HG03354 (cell line): ENCODE results near the gene FOXJ1.

Experiments
- ATAC-seq: cut with Tn5 transposase; IDR thresholded peaks from one replicate; pipeline ENCODE4 v1.9.1; 2021; ENCODE audit warnings: mild to moderate bottlenecking; ENCODE audit not compliant: unreplicated experiment, poor library complexity, severe bottlenecking

FOXJ1 gene

DNA sequence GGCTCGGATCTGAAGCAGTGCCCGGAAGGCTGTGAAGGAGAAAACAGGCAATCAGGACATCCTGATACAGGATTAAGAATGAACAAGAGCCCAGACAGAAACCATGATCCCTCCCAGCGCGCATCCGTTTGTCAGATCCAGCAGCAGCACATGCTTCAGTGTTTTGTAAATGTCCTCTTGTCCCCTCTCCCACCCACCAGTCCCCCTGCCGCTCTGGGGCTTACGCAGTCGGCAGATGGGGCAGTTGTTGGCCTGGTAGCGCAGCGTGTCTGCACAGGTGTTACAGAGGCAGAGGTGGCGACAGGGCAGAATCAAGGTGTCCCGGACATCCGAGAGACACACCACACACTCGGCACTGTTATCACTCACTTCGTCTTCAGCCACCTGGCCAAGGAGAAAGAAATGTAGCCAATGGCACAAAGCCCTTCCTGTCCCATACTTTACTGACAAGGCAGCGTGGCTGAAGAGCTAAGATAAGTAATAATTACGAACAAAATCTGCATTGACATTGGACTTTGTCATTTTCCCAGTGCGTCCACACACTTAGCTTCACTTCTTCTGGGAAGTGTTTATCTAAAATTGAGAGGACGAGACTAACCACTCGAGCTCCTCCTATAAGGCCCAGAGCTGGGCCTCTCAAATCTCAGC, 20.7 kb upstream of the FOXJ1 start:
- ATAC-seq = no peak

DNA sequence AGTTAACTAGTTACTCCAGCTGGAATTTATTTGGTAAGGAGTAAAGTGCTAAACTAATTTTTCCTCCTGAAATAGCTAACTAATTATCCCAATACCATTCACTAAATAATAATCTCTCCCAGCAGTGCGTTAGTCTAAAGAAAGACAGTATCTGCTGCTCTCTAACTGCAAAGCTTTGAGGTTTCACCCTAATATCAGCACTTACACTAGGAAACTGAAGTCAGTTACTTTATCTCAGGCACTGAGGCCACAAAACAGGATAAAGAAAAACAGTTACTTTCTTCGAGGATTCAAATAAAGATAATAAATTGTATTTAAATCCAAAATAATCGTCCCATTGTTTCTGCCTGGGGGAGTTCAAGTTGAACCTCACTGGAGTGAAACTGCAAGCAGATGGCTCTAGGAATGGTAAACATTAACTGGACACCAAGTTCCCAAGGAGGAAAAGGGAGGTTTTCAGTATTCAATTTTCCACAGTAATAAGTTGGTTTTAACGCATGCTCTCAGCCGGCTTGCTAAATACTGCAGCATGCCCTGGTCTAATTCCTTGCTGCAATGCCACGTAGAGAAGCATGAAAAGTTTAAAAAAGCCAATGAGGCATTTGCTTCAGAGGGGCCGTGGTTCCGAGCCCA, 20.0 kb upstream of the FOXJ1 start:
- ATAC-seq = no peak

DNA sequence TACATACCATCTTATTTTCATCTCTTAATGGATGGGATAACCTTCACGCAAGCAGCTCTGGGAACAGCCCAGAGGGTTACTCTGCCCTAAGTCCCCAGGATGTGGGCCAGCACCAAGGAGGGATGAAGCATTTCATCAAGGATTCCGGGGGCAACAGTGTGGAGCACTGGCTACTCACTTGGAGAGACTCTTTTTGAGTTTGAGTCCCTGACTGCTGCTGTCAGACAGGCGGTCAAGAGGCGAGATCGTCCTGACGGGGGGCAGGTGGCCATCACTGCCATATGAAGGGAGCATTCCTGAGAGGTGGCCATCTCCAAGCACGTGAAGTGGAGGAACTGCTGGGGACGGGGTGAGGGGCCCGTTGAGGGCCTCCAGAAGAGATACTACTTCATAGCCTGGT, 18.1 kb upstream of the FOXJ1 start:
- no peak for ATAC-seq

DNA sequence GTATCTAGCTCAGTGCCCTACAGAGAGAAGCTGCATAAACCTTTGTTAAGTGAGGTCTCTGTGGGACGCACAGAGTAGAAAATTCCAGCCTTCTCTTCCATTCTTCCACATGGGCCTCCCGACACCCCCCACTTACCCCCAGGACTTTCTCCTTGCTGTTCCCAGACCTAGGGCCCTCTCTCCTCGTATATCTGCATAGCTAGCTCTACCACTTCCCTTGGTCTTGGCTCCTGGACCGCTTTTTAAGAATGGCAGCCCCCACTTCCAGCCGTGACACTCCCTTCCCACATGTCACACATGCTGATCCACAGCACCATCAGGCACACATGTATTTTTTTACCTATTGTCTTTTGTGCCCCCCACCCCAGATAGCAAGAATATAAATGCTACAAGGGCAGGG, 16.7 kb upstream of the FOXJ1 start:
- ATAC-seq = no peak

DNA sequence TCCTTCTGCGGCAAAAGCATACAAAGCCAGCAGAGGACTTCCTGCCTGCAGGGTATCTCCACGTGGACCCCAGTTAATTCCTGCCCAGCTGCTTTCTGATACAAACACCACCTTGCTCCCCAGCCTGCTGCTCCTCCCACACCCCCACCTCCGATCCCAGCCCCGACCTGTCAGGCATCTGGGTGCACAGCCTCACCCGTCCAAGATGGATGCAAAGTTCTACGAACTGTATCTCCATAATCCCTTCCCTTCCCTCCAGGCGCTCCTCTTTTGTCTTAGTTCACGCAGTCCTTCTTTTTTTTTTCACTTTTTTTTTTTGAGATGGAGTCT, 15.6 kb upstream of the FOXJ1 start:
- ATAC-seq = no peak

DNA sequence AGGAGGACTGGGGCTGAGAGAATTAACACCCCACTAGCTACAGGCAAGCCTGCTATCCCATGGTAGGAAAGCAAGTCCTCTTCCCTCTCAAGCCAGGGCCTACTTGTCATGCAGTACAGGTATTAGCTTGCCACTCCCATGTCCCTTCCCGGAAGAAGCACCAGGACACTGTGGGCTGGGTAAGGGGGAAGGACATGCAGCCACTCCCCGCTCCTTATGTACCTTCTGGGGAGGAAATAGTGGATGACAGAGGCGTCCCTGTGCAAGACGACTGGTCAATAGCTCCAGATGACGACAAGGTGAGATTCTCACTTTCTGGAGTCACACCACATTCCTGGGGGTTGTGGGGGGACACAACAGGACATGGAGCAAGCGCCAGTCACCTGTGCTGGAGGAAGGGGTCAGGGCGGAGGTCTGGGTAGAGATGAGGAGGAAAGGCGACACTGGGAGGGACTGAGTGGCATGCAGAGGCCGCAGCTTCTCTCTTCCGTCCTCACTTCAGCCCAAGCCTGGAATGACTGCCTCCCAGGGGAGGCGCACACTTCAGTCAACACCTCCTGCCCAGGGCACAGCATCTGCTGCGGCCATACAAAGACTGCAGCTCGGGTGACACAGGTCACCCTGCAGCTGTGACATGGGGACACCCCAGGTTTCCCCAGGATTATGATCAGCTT, 15.1 kb upstream of the FOXJ1 start:
- no peak for ATAC-seq

DNA sequence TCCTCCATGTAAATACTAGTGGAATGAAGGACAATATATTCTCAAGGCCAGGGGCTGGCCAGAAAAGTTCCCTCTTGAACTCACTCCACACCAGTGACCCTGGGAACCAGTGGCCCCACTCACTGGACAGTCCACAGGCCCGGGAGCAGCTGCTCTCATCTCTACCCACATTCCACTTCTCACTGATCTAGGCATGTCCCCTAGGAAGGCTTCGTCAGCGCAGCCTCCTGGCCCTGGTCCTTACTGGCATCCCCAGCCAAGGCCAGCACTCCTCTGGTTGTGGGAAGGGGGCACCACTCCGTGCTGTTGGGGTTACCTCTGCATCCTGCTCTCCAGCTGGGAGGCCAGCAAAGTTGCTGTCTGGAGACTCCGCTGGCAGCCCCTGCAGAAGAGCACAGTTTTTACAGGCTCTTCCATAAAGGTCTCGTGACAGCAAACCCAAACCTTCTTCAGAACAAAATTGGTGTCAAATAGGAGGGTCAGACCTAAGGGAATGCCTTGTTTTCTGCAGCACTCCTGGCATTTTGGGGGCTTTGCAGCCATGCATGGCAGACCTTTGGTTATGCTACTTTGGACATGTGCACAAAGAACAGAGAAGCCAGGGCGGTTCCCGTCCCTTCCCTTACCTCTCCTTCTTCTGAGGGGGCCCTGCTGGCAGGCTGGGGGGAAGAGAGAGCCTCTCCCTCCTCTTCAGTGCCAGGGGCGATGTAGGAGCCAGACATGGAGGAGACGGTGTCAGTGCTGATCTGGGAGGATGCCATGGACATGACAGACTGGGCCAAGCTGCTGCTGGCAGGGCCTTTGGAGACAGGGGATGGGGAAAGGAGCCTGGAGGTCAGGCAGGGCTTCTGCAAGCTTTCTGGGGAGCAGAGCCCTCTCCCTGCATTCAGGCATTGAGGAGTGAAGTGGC, 14.1 kb upstream of the FOXJ1 start:
- ATAC-seq = no peak

DNA sequence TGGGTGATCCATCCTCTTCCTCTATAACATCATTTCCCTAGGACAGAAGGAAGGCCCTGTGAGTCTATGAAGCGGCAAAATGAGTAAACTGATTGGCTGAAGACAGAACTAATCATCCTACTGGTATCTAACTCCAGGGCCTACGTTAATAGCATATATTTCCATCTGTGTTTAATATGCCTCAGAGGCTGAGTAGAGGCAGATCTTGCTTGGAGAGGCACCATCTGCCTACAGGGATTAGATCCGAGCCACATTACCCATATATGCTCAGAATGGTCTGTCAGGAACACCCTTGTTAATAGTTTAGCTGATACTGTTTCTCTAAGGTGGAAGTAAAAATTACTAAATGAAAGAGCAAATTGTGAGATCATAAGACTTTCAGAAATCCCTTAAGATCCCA, 13.2 kb upstream of the FOXJ1 start:
- ATAC-seq = no peak

DNA sequence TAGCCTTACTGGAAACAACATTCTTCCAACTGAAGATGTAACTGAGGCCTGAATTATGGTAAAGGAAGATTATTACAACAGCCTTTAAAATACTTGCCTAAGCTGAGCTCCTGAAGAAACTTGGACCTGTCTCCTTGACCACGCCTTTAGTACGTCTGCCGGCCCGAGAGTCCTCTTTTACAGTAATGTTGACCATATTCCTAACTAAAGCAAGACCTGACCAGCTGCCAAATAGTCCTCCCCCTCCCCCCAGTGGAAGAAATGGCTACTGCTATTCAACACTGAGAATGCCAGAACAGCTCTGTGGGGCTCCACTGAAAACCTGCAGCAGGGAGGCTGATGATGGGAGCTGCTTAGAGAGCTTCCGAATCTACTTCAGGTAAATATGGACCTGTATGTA, 12.6 kb upstream of the FOXJ1 start:
- no peak for ATAC-seq

DNA sequence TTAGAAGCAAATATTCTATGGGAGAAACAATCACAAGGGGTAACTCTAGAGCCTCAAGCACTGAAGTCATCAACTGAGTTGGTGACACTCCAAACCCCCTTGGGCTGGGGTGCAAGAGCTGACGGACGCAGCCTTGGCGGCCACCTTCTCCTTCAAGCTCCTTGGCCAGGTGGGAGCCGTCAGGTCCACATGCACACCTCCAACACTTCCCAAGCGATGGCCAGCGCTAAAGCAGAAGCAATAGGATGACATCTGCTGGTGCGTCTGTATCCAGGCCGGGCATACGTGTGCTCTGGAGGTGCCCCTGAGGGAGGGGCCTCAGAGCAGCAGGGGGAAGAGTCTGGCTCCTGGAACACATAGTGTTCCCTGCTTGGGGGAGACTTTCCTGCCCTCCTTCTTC, 12.2 kb upstream of the FOXJ1 start:
- no peak for ATAC-seq

DNA sequence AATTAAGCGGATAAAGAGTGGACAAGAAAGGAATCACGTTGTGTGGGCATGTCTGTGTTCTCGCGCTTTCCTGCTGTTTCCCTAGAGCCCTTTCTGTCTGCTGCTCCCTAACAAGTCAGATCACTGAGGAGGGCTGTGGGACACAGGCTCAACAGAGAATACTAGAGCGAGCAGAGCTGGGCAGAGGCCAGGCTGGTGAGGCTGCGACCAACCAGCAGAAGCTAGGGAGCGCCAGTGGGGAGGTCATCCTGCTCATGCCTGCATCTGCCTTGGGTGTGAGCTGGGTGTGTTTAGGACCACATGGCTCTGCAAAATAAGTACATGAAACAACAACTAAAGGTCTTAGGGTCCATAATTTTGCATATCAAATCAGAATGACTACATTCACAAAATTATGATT, 11.5 kb upstream of the FOXJ1 start:
- ATAC-seq = no peak

DNA sequence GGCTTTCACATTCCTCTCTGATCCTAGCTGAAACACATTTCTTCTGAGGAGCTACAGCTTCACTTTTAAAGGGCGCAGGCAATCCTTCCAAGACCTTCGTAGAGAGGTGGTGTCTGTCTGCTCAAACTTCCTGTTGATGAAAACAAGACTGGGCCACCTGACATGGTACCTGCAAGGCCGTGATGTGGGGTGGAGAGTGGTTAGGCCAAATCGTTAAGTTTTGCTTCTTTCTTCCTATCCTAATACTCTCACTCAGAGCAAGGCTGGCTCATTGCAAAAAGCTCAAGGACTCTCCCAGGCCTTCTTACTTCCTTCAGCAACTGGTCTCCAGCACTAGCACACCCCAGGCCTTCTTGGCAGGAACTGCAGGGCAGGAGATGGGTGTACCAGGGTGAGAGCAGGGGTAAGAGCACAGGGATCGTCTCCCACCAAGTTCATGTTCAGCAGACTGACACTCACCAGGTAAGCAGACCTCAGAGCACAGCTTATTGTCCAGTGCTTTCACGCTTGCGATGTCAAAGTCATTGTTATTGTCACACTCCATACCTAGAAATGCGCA, 10.9 kb upstream of the FOXJ1 start:
- no peak for ATAC-seq

DNA sequence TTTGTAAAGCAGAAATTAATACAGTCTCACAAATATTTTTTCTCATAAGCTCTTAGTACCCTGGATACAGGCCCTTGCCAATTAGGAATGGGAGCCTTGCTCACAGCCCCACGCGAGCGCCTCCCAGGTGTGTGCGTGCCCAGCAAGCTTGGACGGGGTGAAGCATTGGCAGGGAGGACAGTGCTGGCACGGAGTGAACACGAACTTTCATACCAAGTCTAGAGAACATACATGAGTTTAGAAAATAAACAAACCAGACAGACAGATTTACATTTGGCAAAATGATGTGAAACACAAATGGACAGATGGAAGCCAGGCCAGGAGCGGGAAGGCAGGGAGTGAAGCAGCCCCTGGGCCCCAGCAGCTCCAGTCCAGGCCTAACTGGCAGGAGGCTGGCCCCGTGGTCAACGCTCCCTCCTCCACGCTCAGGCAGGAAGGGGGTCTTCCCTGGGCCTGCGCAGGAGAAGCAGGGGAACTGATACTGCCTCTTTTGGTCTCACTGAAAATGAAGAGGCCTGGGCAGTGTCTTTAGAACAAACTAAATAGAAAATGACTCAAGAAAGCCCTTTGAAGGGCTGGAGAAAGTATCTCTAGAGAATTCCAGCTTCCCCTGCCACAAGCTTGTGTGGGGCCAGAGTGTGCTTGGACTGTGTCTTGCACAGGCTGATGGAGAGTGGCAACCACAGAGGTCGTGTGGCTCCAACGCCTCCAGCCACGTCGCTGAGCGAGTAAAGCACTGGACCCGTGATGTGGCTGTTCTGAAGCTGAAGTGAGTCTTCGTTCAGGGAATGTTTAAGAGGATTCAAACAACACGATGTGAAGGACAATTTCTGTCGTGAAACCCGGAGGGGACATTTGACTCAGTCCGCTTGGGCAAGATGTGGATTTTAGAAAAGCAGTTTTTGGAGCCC, 9.9 kb upstream of the FOXJ1 start:
- no peak for ATAC-seq

DNA sequence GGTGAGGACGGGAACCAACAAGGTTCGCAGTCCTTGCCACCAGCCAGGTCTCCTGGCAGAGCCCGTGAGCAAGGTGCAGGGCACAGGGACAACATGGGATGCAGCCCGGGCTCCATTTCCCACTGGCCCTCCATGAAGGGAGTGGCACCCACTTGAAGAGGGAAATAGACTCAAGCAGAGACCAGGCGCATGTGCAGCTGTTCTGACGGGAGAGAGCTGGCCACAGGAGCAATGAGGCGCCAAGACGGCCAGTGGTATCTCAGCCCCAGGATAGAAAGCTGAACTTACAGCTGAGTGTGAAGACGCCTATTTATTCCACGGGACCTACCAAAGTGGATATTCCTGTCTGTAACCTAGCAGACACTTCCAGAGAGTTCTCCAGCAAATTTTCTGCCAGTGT, 8.2 kb upstream of the FOXJ1 start:
- no peak for ATAC-seq

DNA sequence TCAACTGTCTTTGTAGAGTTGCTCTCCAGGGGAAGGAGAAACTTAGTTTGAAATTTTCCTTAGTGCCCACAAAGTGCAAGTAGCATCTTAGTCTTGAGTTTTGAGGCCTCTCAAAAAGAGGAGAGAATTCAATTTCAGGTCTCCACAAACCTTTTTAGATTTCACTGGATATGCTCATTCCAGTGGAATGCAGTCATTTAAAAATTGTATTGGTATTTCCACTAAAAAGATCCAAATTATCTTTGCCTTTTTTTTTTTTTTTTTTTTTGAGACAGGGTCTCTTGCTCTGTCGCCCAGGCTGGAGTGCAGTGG, 6.9 kb upstream of the FOXJ1 start:
- ATAC-seq = no peak

DNA sequence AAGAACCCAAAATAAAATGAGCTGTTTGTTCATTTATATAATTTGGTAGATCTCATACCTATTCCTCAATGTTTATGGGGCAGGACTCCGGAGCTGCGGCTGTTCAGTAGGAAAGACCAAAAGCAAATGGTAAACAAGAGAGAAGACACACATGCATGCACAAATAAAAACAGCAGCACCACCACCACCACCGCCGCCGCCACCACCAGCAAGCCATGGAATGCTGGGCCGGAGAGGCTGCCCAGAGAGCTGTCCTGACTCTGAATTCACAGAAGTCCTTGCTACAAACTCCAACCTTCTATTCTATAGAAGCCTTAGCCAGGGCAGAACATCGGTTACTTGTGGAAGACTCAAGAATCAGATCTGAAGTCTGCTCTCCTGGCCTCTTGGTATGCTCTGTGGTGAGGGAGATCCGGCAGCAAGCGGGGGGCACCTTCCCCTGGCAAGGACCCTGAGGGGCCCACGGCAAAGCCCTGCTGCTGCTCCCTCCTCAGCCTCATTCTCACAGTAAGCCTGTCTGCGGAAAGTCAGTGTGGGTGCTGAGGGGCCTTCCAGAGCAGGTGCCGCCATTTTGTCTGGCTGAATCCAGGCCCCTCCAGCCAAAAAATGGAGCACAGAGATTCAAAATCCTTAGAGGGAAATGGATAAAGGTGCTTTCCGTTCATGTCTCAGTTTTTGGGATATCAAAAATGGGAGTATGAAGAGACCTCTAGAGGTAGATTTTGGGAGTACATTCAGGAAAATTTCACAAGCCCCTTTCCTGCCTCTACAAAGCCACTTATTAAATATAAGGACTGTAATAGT, 6.4 kb upstream of the FOXJ1 start:
- ATAC-seq = no peak

DNA sequence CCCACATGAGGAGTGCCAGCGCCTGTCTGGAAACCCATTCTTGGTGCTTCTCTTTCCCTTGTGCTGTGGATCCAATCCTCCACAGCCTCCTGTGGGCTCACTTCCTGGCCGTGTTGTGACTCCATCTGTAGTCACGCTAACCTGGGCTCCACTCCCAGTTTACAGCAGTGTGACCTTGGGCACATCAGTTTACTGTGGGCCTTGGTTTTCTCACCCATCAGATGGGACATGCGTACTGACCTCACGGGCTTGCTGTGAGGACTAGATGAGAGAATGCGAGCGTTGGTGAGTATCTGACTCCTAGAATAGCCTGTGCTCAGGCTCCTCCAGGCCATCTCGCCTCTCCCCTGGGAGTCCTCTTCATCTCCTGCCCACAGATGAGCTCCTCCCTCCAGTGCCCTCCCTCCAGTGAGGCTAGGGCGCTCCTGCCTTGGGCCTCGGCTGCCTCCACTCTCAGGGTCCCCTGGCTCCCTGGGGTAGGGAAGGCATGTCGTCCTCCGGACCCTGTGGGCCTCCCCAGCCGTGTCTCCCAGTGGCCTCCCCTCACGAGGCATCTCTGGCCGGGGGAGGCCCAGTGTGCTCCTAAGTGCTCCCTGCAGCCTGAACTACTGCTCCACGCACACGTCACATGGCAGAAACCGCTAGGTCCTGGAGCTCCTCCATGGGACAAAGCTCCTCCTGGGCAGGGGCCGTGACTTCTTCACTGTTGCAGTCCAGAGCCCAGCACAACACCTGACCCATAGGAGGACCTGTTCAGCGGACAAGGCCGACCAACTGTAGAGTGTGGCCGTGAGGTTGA, 5.2 kb upstream of the FOXJ1 start:
- no peak for ATAC-seq
